Esophagus squamous epithelium (tissue), 5 donors: ENCODE measurements around the gene MAIP1. TPM values are rescaled to one million over a fixed set of nuclear protein-coding genes. Genes with fewer than 3 reads are reported as not detected.

ENCODE experiments used
- DNase-seq: peaks from one replicate; lab custom pipeline; 2025; lab: John Stamatoyannopoulos, UW
- H3K27ac ChIP-seq, 4 donors: fragments of 200-600 bp; sonication (generic); one replicate each; pipeline ENCODE4 v1.5.1; 2016 to 2019; ENCODE audit warnings: mild to moderate bottlenecking in 1 of 4
- H3K27me3 ChIP-seq, 4 donors: fragments of 200-600 bp; sonication (generic); 1 replicate in 3 of 4; 2 replicates in 1 of 4; pipeline versions ENCODE4 v1.5.1 to v1.6.0; 2017 to 2021; ENCODE audit warnings: antibody characterized with exemption in 1 of 4
- H3K36me3 ChIP-seq, 3 donors: fragments of 200-600 bp; sonication (generic); one replicate each; pipeline ENCODE4 v1.5.1; 2016 to 2019
- H3K4me1 ChIP-seq, 3 donors: fragments of 200-600 bp; sonication (generic); one replicate each; pipeline ENCODE4 v1.5.1; 2017 to 2019
- H3K4me3 ChIP-seq, 4 donors: fragments of 200-600 bp; sonication (generic); 1 replicate in 3 of 4; 2 replicates in 1 of 4; pipeline ENCODE4 v1.5.1; 2016 to 2019; ENCODE audit warnings: mild to moderate bottlenecking in 2 of 4, moderate library complexity in 1 of 4
- H3K9me3 ChIP-seq, 3 donors: fragments of 200-600 bp; sonication (generic); one replicate each; pipeline ENCODE4 v1.5.1; 2016 to 2019
- CTCF ChIP-seq, 6 experiments: fragments of 450-650 bp in 4 of 6; fragments of 200-600 bp in 2 of 6; sonication (generic) in 2 of 6; IDR thresholded peaks; one replicate each; pipeline ENCODE4 v1.5.1; 2016 to 2019; ENCODE audit warnings: antibody characterized with exemption in 6 of 6, mild to moderate bottlenecking in 4 of 6, moderate library complexity in 4 of 6
- POLR2A ChIP-seq, 4 donors: fragments of 450-650 bp; IDR thresholded peaks; one replicate each; pipeline ENCODE4 v1.6.1; 2017; ENCODE audit warnings: antibody characterized with exemption in 4 of 4, mild to moderate bottlenecking in 4 of 4, moderate library complexity in 3 of 4
- WGBS, 2 donors: methylation state at CpG; one replicate each; pipeline ENCODE4 v1.1.5; 2018; 5-methylcytosine and 5-hydroxymethylcytosine counted together
- intact Hi-C: fragments of 100-400 bp; cut with DNase I; formaldehyde crosslinking; loops from one replicate; pipeline ENCODE4 v1.15.0; 2022
- total RNA-seq, 4 donors: library from RNA; depleted of rRNA; stranded (reverse); fragments of >200 nt; gene quantifications; one replicate each; pipeline ENCODE4 v1.1.0, GENCODE V29; 2016
- donor health status: DM: yes; HTN: yes; CAD: no.

Gene MAIP1
- total RNA-seq, 4 donors from 2014 or later: 10.4 to 27.4 (median 22.0) TPM

- peaks cover 0 to 77% (median 5%) of the 10 kb centered on the region in 3 donors for H3K36me3 ChIP-seq
- peaks cover 0 to 2% (median 0%) of the 10 kb centered on the region in 3 donors for H3K4me1 ChIP-seq
- no peak for DNase-seq
- H3K27me3 ChIP-seq: no peaks in the 10 kb centered on the region
- H3K9me3 ChIP-seq: no peaks in the 10 kb centered on the region
- intact Hi-C loops: no loop called here
- TF ChIP-seq CTCF (IDR thresholded peaks at IDR 0.05): no peak
- TF ChIP-seq POLR2A (IDR thresholded peaks at IDR 0.05): no peak
- WGBS, 2 donors: 82 to 85% methylated on average over 1 of the region's 1 CpG
- H3K4me3 ChIP-seq: no peak overlapping the region
- H3K27ac ChIP-seq: no peak overlapping the region
Observed at GRCh38 chr2:199946196-199946595, 9.2 kb upstream of the MAIP1 start.

GRCh38 chr2:199946836-199947235, 8.5 kb upstream of the MAIP1 start:
- H3K27ac ChIP-seq: no peak overlapping the region
- no peaks in the 10 kb centered on the region for H3K9me3 ChIP-seq
- H3K27me3 ChIP-seq: no peaks in the 10 kb centered on the region
- intact Hi-C loops: no loop called here
- no peak overlapping the region for H3K4me3 ChIP-seq
- TF ChIP-seq POLR2A (IDR thresholded peaks at IDR 0.05): no peak
- no peak for TF ChIP-seq CTCF (IDR thresholded peaks at IDR 0.05)
- peaks cover 0 to 74% (median 5%) of the 10 kb centered on the region in 3 donors for H3K36me3 ChIP-seq
- DNase-seq: no peak
- H3K4me1 ChIP-seq: peaks cover 0 to 4% (median 0%) of the 10 kb centered on the region in 3 donors

DNA sequence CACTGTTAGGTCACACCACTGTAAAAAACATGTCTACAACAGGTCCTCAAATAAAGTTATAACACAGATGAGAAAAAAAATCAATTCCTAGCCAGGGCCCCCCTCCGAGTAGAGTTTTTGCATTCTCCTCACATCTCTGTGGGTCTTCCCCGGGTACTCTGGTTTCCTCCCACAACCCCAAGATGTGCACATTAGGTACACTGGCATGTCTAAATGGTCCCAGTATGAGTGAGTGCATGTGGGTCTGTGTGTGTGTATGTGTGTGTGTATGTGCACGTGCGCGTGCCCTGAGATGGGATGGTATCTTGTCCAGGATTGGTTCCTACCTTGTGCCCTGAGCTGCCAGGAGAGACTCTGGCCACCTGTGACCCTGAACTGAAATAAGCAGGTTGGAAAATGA, 5.0 kb upstream of the MAIP1 start:
- H3K27me3 ChIP-seq: no peaks in the 10 kb centered on the region
- peaks cover 0 to 48% (median 5%) of the 10 kb centered on the region in 3 donors for H3K36me3 ChIP-seq
- peaks cover 10 to 33% (median 14%) of the 10 kb centered on the region in 3 donors for H3K4me1 ChIP-seq
- no peak for TF ChIP-seq POLR2A (IDR thresholded peaks at IDR 0.05)
- TF ChIP-seq CTCF (IDR thresholded peaks at IDR 0.05): no peak
- no peak overlapping the region for H3K27ac ChIP-seq
- no peak overlapping the region for H3K4me3 ChIP-seq
- intact Hi-C loops: no loop called here
- no peak for DNase-seq
- WGBS, 2 donors: 90 to 93% methylated on average over 5 of the region's 5 CpGs
- H3K9me3 ChIP-seq: no peaks in the 10 kb centered on the region

- Histone ChIP-seq H3K9me3 (no peaks in the 10 kb centered on the region), H3K27me3 (no peaks in the 10 kb centered on the region), H3K27ac (no peak overlapping the region), H3K36me3 (peaks cover 0 to 41% (median 5%) of the 10 kb centered on the region in 3 donors), H3K4me3 (no peak overlapping the region), H3K4me1 (peaks cover 10 to 35% (median 14%) of the 10 kb centered on the region in 3 donors)
- no peak for DNase-seq
- intact Hi-C loops: no loop called here
- TF ChIP-seq POLR2A (IDR thresholded peaks at IDR 0.05) (no peak), CTCF (IDR thresholded peaks at IDR 0.05) (no peak)
- WGBS, 2 donors: 38 to 41% methylated on average over 1 of the region's 1 CpG
Observed at GRCh38 chr2:199951023-199951422, 4.4 kb upstream of the MAIP1 start.

DNA sequence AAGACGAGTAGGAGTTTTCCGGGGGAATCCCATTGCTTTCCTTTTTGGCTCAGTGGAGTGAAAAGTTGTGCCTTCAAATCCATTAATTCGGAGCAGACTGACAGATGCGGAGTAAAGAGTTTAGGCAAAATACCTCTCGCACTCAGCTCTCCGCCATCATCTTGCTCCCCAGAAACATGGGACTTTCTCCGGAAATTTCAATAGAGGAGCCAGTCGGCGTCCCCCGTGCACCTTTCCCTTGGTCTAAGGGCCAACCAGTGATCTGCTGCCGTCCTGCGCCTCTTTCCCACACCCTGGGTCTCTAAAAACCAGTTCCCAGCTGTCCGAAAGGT, 409 bp upstream of the MAIP1 start:
- Histone ChIP-seq H3K27me3 (no peaks in the 10 kb centered on the region), H3K36me3 (peaks cover 0 to 35% (median 0%) of the 10 kb centered on the region in 3 donors), H3K4me3 (peak overlapping the region; percentile 60 to 99 (median 82)), H3K27ac (peak overlapping the region; percentile 88 to 96 (median 94)), H3K4me1 (peaks cover 20 to 63% (median 31%) of the 10 kb centered on the region in 3 donors), H3K9me3 (no peaks in the 10 kb centered on the region)
- WGBS, 2 donors: 1% methylated on average over 7 to 12 of the region's 13 CpGs
- no peak for DNase-seq
- intact Hi-C loops: no loop called here
- TF ChIP-seq POLR2A (IDR thresholded peaks at IDR 0.05) (no peak), CTCF (IDR thresholded peaks at IDR 0.05) (no peak)
